PC-9 (cell line): ENCODE results near the gene EDEM1. TPM values are rescaled to one million over a fixed set of nuclear protein-coding genes. Genes with fewer than 3 reads are reported as not detected.

ENCODE experiments used
- Bru-seq: library from RNA; stranded (reverse); fragments of 400-500 nt; gene quantifications from one replicate; lab custom pipeline; 2021; lab: Mats Ljungman, UMichigan
- BruChase-seq, 2 experiments: library from RNA; stranded (reverse); fragments of 400-500 nt; gene quantifications; one replicate each; lab custom pipeline; 2021; lab: Mats Ljungman, UMichigan
- BruUV-seq: library from RNA; stranded (reverse); fragments of 400-500 nt; replicated peaks from 2 replicates; lab custom pipeline; 2021; lab: Mats Ljungman, UMichigan
- CTCF ChIA-PET: fragments of 300-600 bp; sonication (Branson Sonifier 250); formaldehyde crosslinking; loops from one replicate; lab custom pipeline; 2022; ENCODE audit warnings: antibody characterized with exemption; lab: Charles Lee
- POLR2A ChIA-PET: fragments of 300-600 bp; sonication (Branson Sonifier 250); formaldehyde crosslinking; loops from one replicate; lab custom pipeline; 2022; ENCODE audit warnings: antibody characterized with exemption; ENCODE audit not compliant: unreplicated experiment; lab: Charles Lee
- DNase-seq, 2 experiments: peaks; one replicate each; pipeline versions ENCODE4 v3.0.0 to v3.0.0-alpha.2; 2015 to 2022; ENCODE audit warnings: mixed read lengths in 1 of 2
- H2AFZ ChIP-seq: fragments of 200-600 bp; sonication (generic); 2 replicates; pipeline ENCODE4 v1.8.1; 2017; ENCODE audit warnings: antibody characterized with exemption
- H3F3A ChIP-seq: fragments of 200-600 bp; sonication (generic); 2 replicates; pipeline ENCODE4 v1.8.1; 2017; ENCODE audit warnings: antibody characterized with exemption, mild to moderate bottlenecking, low read depth; ENCODE audit not compliant: insufficient read depth
- H3K27ac ChIP-seq: fragments of 200-600 bp; sonication (generic); 2 replicates; pipeline ENCODE4 v1.6.1; 2016; ENCODE audit warnings: mixed run types
- H3K27me3 ChIP-seq: fragments of 200-600 bp; sonication (generic); 2 replicates; pipeline ENCODE4 v1.6.1; 2016; ENCODE audit warnings: low read depth, mixed run types; ENCODE audit not compliant: insufficient read depth
- H3K36me3 ChIP-seq: fragments of 200-600 bp; sonication (generic); 2 replicates; pipeline ENCODE4 v1.6.1; 2016; ENCODE audit warnings: low read depth, mixed run types
- H3K4me1 ChIP-seq: fragments of 200-600 bp; sonication (generic); replicated peaks from 2 replicates; pipeline ENCODE4 v1.6.1; 2016; ENCODE audit warnings: mixed run types; ENCODE audit not compliant: insufficient read depth
- H3K4me2 ChIP-seq: fragments of 200-600 bp; sonication (generic); 2 replicates; pipeline ENCODE4 v1.6.1; 2017; ENCODE audit warnings: mixed run types
- H3K4me3 ChIP-seq: fragments of 200-600 bp; sonication (generic); 2 replicates; pipeline ENCODE4 v1.6.1; 2016; ENCODE audit warnings: mixed run types
- H3K79me2 ChIP-seq: fragments of 200-600 bp; sonication (generic); 2 replicates; pipeline ENCODE4 v1.6.1; 2017; ENCODE audit warnings: low read depth, mixed run types
- H3K9me2 ChIP-seq: fragments of 200-600 bp; sonication (generic); 2 replicates; pipeline ENCODE4 v1.8.1; 2017; ENCODE audit warnings: mild to moderate bottlenecking; ENCODE audit not compliant: insufficient read depth
- H3K9me3 ChIP-seq: fragments of 200-600 bp; sonication (generic); 2 replicates; pipeline ENCODE4 v1.8.1; 2016; ENCODE audit warnings: low read depth; ENCODE audit not compliant: insufficient read depth
- H4K20me1 ChIP-seq: fragments of 200-600 bp; sonication (generic); 2 replicates; pipeline ENCODE4 v1.8.1; 2017; ENCODE audit not compliant: insufficient read depth
- CTCF ChIP-seq: fragments of 200-600 bp; sonication (generic); conservative IDR thresholded peaks from 2 replicates; pipeline ENCODE4 v1.6.1; 2017; ENCODE audit warnings: mixed run types, antibody characterized with exemption, mild to moderate bottlenecking, moderate library complexity
- EZH2 ChIP-seq: fragments of 200-600 bp; sonication (generic); IDR thresholded peaks from 2 replicates; pipeline ENCODE4 v1.8.0; 2017; ENCODE audit warnings: antibody characterized with exemption, low read depth
- intact Hi-C: fragments of 100-400 bp; cut with micrococcal nuclease; formaldehyde crosslinking; loops from one replicate; pipeline ENCODE4 v1.10.0; 2022; ENCODE audit not compliant: unreplicated experiment
- long read RNA-seq: library from polyadenylated mRNA; stranded (forward); transcript quantifications from one replicate; pipeline ENCODE4 v2.0.0, GENCODE V29; 2022
- total RNA-seq: library from RNA; stranded (reverse); gene quantifications from 2 replicates; pipeline ENCODE4 v1.2.3, GENCODE V29; 2021

The EDEM1 gene
- total RNA-seq (53.5 and 55.9 TPM in 2 replicates), Bru-seq, nascent RNA (percentile 96 among the genes with signal in this experiment), BruChase-seq, experiment 1, labeled RNA remaining after a 2-hour chase (percentile 98 among the genes with signal in this experiment), BruChase-seq, experiment 2, labeled RNA remaining after a 6-hour chase (percentile 97 among the genes with signal in this experiment)
- long read RNA-seq, full-length matches to known transcripts = 24 of 35 reads
- long read RNA-seq, partial matches to known transcripts = 2 of 35 reads
- long read RNA-seq, other reads (novel, unspliced or antisense) = 9 of 35 reads

GRCh38 chr3:5187156-5187919 is at the start of gene EDEM1:
TSS of gene EDEM1 (plus strand) at chr3:5187707. CDS start at chr3:5187806, 99 bp downstream.
- TF ChIP-seq EZH2 (no peak), CTCF (no peak)
- Histone ChIP-seq H4K20me1 (no peaks in the 10 kb centered on the region), H3K4me3 (peak within 1 kb of the TSS; percentile 78), H3K27ac (peak within 1 kb of the TSS; percentile 73), H3K79me2 (peaks cover 45% of the 10 kb centered on the region), H3F3A (0 out of 2 replicates have a peak, but pooled peaks cover 5% of the 10 kb centered on the region), H3K9me3 (no peaks in the 10 kb centered on the region), H3K4me2 (peak within 1 kb of the TSS; percentile 88), H3K4me1 (peaks cover 22% of the 10 kb centered on the region), H3K36me3 (no peaks in the 10 kb centered on the region), H3K27me3 (no peaks in the 10 kb centered on the region), H3K9me2 (no peaks in the 10 kb centered on the region), H2AFZ (no peak within 1 kb of the TSS)
- BruUV-seq = no TSS peak
- intact Hi-C loops = loop anchor here (2.0 to 5.0 kb wide), 2 partner anchors 65 to 210 kb away; partner anchors contain the start of genes ARL8B and BHLHE40
- peak; percentile 73 to 98 for DNase-seq
- CTCF ChIA-PET = interaction anchor here (0.6 to 1.4 kb wide), 2 partner anchors 9 to 10 kb away, joined by 3 read pairs; no protein-coding TSS in a partner anchor
- POLR2A ChIA-PET = interaction anchor here (0.6 kb wide), 2 partner anchors 98 to 208 kb away, joined by 6 to 7 read pairs; no protein-coding TSS in a partner anchor

GRCh38 chr3:5138214-5138981 is 49.1 kb upstream of the EDEM1 start:
- intact Hi-C loops = no loop called here
- Histone ChIP-seq H3K4me2 (no peak overlapping the region), H2AFZ (no peak overlapping the region), H3K9me2 (no peaks in the 10 kb centered on the region), H3K9me3 (no peaks in the 10 kb centered on the region), H3K27me3 (no peaks in the 10 kb centered on the region), H3K4me3 (no peak overlapping the region), H3K4me1 (peaks cover 3% of the 10 kb centered on the region), H3K27ac (0 out of 2 replicates have a peak overlapping the region, but pooled peaks have one; percentile 19), H3F3A (no peaks in the 10 kb centered on the region), H3K79me2 (peaks cover 95% of the 10 kb centered on the region), H4K20me1 (peaks cover 32% of the 10 kb centered on the region), H3K36me3 (no peaks in the 10 kb centered on the region)
- no TSS peak for BruUV-seq
- DNase-seq = no peak
- ChIA-PET POLR2A (no interaction called here), CTCF (no interaction called here)
- TF ChIP-seq EZH2 (no peak), CTCF (no peak)

- POLR2A ChIA-PET = interaction anchor here (0.6 kb wide), 1 partner anchor 1094 kb away, joined by 3 read pairs; no protein-coding TSS in a partner anchor
These were observed 47.3 kb upstream of the EDEM1 start for GRCh38 chr3:5140230-5140621.

More at GRCh38 chr3:5140230-5140621, 47.3 kb upstream of the EDEM1 start:
- Histone ChIP-seq H3K79me2 (peaks cover 88% of the 10 kb centered on the region), H3K9me3 (no peaks in the 10 kb centered on the region), H3F3A (no peaks in the 10 kb centered on the region; the same call in 1 of the 2 replicates), H4K20me1 (peaks cover 28% of the 10 kb centered on the region; the same call in 1 of the 2 replicates), H3K4me1 (peaks cover 22% of the 10 kb centered on the region), H3K4me2 (no peak overlapping the region), H3K9me2 (no peaks in the 10 kb centered on the region), H2AFZ (no peak overlapping the region), H3K36me3 (no peaks in the 10 kb centered on the region), H3K27me3 (no peaks in the 10 kb centered on the region), H3K27ac (no peak overlapping the region), H3K4me3 (no peak overlapping the region)
- no TSS peak for BruUV-seq
- no peak for TF ChIP-seq CTCF
- no peak for TF ChIP-seq EZH2
- no peak for DNase-seq
- CTCF ChIA-PET = no interaction called here
- intact Hi-C loops = no loop called here
